A673 (cell line): Measurements from ENCODE around the gene STIM1. TPM values are rescaled to one million over a fixed set of nuclear protein-coding genes. Genes with fewer than 3 reads are reported as not detected.

ENCODE experiments used
- BruUV-seq: library from RNA; stranded (reverse); fragments of 400-500 nt; replicated peaks from 2 replicates; lab custom pipeline; 2021; lab: Mats Ljungman, UMichigan
- CTCF ChIA-PET: fragments of 300-600 bp; sonication (Branson Sonifier 250); formaldehyde crosslinking; loops from one replicate; lab custom pipeline; 2022; ENCODE audit warnings: antibody characterized with exemption; lab: Charles Lee
- POLR2A ChIA-PET: fragments of 300-600 bp; sonication (Branson Sonifier 250); formaldehyde crosslinking; loops from one replicate; lab custom pipeline; 2022; ENCODE audit warnings: antibody characterized with exemption; ENCODE audit not compliant: low non-redundant PET; lab: Charles Lee
- DNase-seq: peaks from one replicate; pipeline ENCODE4 v3.0.0-alpha.2; 2015; ENCODE audit warnings: low spot score
- H3K27ac ChIP-seq: fragments of 200-600 bp; sonication (generic); 2 replicates; pipeline ENCODE4 v1.5.1; 2016; ENCODE audit warnings: mixed run types, low read depth, mild to moderate bottlenecking, mixed read lengths, antibody characterized with exemption, low read length; ENCODE audit not compliant: poor library complexity, severe bottlenecking
- H3K27me3 ChIP-seq: fragments of 200-600 bp; sonication (generic); replicated peaks from 2 replicates; pipeline ENCODE4 v1.6.1; 2017; ENCODE audit warnings: mixed run types, low read depth, mild to moderate bottlenecking, mixed read lengths, antibody characterized with exemption, low read length; ENCODE audit not compliant: insufficient read depth, poor library complexity
- H3K36me3 ChIP-seq: fragments of 200-600 bp; sonication (generic); 2 replicates; pipeline ENCODE4 v1.6.1; 2016; ENCODE audit warnings: mixed run types, mild to moderate bottlenecking, mixed read lengths, antibody characterized with exemption, low read length; ENCODE audit not compliant: insufficient read depth, poor library complexity, severe bottlenecking
- H3K4me1 ChIP-seq: fragments of 200-600 bp; sonication (generic); 2 replicates; pipeline ENCODE4 v1.6.1; 2017; ENCODE audit warnings: mixed run types, mild to moderate bottlenecking, mixed read lengths, antibody characterized with exemption, low read length; ENCODE audit not compliant: insufficient read depth, poor library complexity, severe bottlenecking
- H3K4me3 ChIP-seq: fragments of 200-600 bp; sonication (generic); 2 replicates; pipeline ENCODE4 v1.5.1; 2016; ENCODE audit warnings: low read depth, mixed run types, mild to moderate bottlenecking, mixed read lengths, low read length; ENCODE audit not compliant: poor library complexity, severe bottlenecking
- H3K9me3 ChIP-seq: fragments of 200-600 bp; sonication (generic); 2 replicates; pipeline ENCODE4 v1.6.1; 2016; ENCODE audit warnings: mixed run types, low read depth, mild to moderate bottlenecking, mixed read lengths, antibody characterized with exemption, low read length; ENCODE audit not compliant: poor library complexity, severe bottlenecking
- CTCF ChIP-seq: fragments of 300-800, 200-600 bp; sonication (generic); conservative IDR thresholded peaks from 2 replicates; pipeline ENCODE4 v1.5.1; 2017; ENCODE audit warnings: low read depth, mild to moderate bottlenecking, antibody characterized with exemption, low read length, moderate library complexity, mixed read lengths
- EZH2 ChIP-seq: fragments of 200-600 bp; sonication (generic); IDR thresholded peaks from 2 replicates; pipeline ENCODE4 v1.6.1; 2017; ENCODE audit warnings: borderline replicate concordance, low read depth, mild to moderate bottlenecking, mixed read lengths, antibody characterized with exemption, low read length; ENCODE audit not compliant: poor library complexity, severe bottlenecking
- intact Hi-C: fragments of 100-400 bp; cut with micrococcal nuclease; formaldehyde crosslinking; loops from one replicate; pipeline ENCODE4 v1.10.0; 2022; ENCODE audit not compliant: unreplicated experiment
- total RNA-seq: library from RNA; stranded (reverse); gene quantifications from 2 replicates; pipeline ENCODE4 v1.2.3, GENCODE V29; 2021

Gene STIM1
- total RNA-seq, 1 experiment from 2014 or later, result 14.2 TPM

DNA sequence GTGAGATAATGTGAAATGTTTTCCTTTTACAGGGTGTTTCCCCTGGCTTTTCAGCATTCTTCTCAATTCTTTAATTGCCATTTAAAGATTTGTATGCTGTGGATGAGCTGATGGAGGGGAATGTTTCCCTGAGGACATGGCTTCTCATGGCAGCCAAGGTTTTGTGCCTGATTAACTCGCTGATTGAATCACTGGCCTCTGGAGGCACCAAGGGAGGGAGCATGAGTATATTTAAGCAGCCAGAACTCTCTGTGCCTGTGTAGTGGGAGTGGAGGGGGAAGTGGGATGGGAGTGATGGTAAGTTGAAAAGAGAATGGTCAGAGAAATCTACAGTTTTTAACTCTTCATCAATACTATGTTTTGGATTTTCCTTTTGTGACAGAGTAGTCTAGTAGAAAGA, 88.7 kb downstream of the STIM1 start:
- Histone ChIP-seq H3K27ac (no peak overlapping the region), H3K36me3 (no peaks in the 10 kb centered on the region), H3K4me1 (peaks cover 11% of the 10 kb centered on the region), H3K27me3 (no peaks in the 10 kb centered on the region), H3K9me3 (no peaks in the 10 kb centered on the region), H3K4me3 (no peak overlapping the region)
- peak; percentile 21 for DNase-seq
- ChIA-PET CTCF (no interaction called here), POLR2A (no interaction called here)
- BruUV-seq, result no TSS peak
- intact Hi-C loops, result no loop called here
- TF ChIP-seq EZH2 (no peak), CTCF (no peak)

DNA sequence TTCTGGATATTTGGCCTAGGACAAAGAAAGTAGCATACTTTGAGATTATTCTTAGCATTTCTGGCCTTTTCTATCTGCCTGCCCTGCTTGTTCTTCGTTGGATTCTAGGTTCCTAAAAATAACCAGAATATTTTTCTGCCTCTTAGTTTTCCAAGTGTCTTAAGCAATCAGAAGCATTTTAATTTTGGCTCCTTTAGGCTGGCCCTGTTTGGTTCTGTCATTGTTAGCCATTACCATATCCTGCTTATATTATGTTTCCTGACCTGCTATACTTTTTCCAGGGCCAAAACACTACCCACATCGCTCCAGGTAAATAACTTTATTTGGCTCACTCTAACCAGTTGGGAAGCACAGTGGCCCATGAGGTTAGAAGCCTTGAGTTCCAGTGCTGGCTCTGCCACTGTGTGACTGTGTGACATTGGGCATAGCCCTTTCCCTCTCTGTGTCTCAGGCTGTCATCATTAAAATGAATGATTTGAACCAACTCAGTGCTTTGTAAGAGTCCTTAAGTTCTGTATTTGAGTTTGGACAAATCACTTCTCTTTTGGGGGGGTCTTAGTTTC, 91.1 kb downstream of the STIM1 start:
- CTCF ChIA-PET, result no interaction called here

GRCh38 chr11:3947061-3947460, 91.6 kb downstream of the STIM1 start:
- POLR2A ChIA-PET, result no interaction called here
- H3K36me3 ChIP-seq, result no peaks in the 10 kb centered on the region
- TF ChIP-seq CTCF (no peak), EZH2 (no peak)
- no peak overlapping the region for H3K4me3 ChIP-seq
- H3K27me3 ChIP-seq, result no peaks in the 10 kb centered on the region
- BruUV-seq, result no TSS peak
- H3K4me1 ChIP-seq, result peaks cover 11% of the 10 kb centered on the region
- no peak overlapping the region for H3K27ac ChIP-seq
- CTCF ChIA-PET, result no interaction called here
- DNase-seq, result peak; percentile 39
- H3K9me3 ChIP-seq, result no peaks in the 10 kb centered on the region
- intact Hi-C loops, result no loop called here

More for the DNA sequence above, 91.1 kb downstream of the STIM1 start:
- H3K9me3 ChIP-seq, result no peaks in the 10 kb centered on the region
- TF ChIP-seq EZH2, result no peak
- TF ChIP-seq CTCF, result no peak
- no peak for DNase-seq
- no TSS peak for BruUV-seq
- no peaks in the 10 kb centered on the region for H3K36me3 ChIP-seq
- no peak overlapping the region for H3K27ac ChIP-seq
- H3K4me1 ChIP-seq, result peaks cover 11% of the 10 kb centered on the region
- POLR2A ChIA-PET, result no interaction called here
- intact Hi-C loops, result no loop called here
- no peaks in the 10 kb centered on the region for H3K27me3 ChIP-seq
- no peak overlapping the region for H3K4me3 ChIP-seq
